ENCODE data around the gene ERICH6B.

The ERICH6B gene

DNA sequence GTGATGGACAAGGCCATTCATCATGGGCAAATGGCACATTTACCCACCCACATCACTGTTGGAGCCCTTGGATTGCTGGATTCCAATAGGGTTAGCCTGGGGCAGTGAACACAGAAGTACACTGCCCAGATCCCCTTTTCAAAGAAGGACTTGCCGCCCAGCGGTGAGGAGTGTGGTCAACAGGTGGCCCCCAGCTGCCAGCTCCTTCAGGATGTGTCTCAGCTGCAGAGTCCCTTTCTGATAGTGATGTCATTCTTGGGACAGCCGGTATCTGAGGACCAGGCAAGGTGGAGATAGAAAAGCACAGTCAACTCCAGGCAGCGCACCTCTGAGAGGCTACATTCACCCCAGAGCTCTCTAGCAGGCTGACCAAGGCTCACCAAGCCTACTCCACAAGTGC lies 16.9 kb downstream of the ERICH6B start:
- no peak for DNase-seq

DNA sequence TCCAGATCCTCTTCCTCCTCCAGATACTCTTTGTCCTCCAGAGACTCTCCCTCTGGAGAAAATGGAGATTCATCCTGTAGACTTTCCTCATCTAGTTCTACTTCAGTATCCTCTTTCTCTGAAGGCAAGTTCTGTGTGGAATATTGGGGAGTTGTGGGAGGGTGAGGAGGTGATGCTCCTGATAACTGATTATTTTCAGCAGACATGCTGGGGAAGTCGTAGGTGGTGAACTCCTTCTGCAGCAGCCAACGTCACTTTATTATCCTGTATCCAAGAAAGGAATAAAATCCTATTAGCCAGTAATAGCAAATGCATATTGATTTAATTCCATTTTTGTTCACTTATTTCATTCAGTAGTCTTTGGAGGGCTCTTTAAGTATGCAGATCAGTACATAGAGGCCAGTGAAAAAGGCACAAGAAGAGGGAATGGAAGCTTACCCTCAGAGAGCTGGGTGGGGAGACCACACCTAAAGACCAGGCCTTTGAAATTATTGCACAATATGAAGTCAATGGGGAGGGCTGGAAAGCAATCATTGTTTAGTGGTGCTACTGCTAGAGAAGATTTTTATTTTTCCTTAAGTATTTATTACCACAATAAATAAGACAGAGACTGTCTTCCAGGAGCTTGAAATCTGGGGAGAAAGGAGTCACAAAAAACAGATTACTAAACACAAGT lies 18.6 kb downstream of the ERICH6B start:
- DNase-seq = no peak

DNA sequence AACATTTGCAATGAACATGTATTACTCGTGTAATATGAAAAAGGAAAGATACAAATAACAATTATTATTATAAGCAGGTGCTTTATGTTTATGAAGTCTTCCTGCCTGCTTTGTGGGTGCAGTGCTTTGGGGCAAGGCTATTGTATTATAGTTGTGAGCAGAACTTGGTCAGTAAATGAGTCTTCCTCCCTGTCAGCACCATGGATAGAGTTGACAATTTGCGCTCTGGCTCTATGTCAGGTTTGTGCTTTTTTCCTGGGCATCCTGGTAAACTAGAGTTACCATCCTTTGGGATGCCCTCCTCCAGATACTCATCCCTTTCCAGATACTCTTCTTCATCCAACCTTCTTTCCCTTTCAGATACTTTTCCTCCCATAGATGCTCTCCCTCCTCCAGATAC lies 19.6 kb downstream of the ERICH6B start:
- DNase-seq = no peak

DNA sequence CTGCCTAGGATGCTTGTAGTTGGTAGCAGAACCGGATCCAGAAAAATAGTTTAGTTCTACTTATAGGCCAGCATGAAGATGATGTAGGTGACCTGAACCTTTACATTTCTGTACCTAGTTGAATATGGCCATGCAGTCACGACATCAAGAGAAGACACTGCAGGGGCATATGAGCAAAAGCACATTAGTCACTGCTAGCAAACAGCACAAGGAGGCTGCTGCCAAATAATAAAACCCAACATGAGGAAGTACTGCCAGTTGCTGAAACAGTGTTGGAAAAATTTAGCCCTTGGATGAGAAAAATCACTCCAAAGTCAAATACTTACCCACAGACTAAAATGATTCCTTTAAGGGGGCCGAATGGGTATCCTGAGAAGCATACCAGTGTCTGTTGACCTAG lies 20.8 kb downstream of the ERICH6B start:
- no peak for DNase-seq

DNA sequence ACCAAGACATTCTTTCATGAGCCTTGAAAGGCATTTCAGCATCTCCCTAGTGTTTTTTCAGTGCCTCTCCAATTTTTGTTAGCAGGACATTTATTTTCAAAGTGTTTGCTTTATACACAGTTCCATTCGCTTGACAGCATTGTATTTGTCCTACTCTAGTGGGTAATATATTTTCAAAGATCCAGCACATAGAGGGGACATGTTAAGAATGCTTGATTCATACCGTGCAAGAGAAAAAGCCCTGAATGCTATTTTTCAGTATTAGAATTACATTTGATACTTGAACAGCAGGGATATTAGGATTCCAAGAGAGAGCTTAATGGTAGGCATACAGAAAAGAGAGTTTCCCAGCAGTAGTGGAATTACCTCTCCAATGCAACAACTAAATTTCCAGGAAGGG lies 21.3 kb downstream of the ERICH6B start:
- DNase-seq = no peak

DNA sequence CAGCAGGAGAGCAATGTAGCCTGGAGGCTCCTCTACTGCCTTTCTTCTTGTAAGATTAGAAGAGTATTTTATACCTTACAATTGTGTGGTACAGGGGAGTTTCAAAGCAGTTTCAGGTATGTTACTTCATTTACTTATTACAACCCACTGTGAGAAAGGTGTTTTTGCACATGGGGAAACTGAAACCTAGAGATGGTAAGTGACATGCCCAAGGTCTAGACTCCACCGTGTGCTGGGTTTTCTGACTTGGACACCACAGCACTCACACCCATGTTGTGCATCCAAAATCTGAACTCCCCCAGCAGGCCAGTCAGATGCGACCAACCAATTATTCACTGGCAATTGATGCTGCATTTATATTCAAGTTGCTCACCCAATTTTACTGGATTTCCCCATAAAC lies 22.8 kb downstream of the ERICH6B start:
- DNase-seq = no peak

DNA sequence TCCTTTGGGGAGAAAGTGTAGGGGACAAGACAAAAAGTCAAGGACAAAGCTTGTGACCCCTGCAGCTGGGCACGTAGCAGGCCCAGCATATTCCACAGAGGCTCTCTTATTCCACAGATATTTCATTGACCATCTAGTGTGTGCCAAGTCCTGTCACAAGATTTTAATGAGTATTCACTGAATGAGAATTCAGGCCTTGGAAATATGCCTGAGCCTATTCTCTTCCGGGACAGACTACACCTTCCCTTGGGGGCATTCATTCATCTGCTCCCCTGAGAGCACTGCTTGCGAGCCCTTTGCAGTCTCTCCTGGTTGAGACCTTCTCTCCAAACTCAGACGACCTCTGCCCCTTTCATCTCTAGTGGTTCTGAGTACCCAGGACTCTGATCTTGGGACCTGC lies 25.5 kb downstream of the ERICH6B start:
- DNase-seq = no peak

- no peak for DNase-seq
Observed at GRCh38 chr13:45587897-45588296, 27.6 kb downstream of the ERICH6B start.

- no peak for DNase-seq
Observed at GRCh38 chr13:45584816-45585215, 30.7 kb downstream of the ERICH6B start.

- DNase-seq = no peak
Observed at GRCh38 chr13:45582408-45583076, 33.0 kb downstream of the ERICH6B start.

DNA sequence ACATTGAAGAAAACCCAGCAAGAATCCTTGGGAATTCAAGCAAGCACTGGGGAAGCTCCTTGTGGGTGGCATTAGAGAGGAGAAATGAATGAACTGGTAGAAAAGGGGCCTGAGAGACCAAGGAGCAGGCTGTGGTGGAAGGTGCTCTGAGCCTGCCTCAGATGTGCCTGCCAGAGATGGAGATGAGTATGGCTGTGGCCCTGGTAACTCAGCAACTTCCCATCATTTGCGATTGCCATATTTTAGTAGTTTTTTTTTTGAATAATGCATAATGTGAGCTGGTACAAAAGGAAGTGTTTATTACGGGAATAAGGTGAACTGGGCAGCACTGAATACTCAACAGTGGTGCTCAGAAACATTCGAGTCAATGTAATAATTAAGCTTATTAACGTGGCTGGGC lies 39.1 kb downstream of the ERICH6B start:
- no peak for DNase-seq

DNA sequence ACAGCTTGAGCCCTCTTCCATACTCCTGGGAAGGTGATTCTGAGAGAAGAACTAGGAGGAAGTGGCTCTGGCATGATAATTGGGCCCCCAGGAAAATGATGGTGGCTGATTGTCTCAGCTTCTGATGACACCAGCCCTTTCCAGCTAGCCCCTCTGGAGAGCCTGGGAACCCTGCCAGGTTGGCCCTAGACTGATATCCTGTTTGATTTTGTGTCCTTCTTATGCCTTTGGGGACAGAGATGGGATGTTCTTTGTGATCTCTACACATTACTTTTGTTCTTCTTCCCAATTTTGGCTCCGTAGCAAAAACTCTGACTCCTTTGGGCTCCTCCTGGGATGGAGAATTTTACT lies 39.7 kb downstream of the ERICH6B start:
- DNase-seq = peak; percentile 24

DNA sequence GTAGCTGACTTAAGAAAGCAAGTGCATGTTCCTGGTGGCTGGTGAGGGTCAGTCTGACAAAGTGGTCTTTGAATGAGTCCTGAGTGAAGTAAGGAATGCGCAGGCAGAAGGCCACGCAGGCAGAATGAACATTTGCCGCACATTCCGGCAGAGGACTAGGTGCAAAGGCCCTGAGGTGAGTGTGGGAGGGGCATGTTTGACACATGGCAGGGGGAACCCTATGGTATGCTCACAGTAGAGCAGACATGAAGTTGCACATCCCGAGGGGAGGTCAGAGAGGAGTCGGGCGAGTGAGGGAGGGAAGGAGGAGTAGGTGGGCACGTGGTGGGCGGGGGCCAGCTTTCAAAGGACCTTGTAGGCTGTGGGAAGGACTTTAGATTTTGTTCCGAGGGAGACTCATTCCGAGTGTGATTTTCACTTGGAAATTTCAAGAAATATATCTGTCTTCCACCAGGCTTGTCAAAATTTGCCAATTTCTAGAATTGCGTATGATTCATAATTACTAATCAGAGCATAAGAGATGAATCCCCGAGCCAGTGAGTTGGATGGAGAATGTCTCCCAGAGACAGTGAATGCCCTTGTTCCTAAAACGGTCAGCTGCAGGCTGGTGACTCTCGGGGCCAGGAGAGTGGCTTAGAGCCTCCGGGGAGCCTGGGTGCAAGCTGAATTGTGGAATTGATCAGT lies 40.3 kb downstream of the ERICH6B start:
- DNase-seq = no peak

DNA sequence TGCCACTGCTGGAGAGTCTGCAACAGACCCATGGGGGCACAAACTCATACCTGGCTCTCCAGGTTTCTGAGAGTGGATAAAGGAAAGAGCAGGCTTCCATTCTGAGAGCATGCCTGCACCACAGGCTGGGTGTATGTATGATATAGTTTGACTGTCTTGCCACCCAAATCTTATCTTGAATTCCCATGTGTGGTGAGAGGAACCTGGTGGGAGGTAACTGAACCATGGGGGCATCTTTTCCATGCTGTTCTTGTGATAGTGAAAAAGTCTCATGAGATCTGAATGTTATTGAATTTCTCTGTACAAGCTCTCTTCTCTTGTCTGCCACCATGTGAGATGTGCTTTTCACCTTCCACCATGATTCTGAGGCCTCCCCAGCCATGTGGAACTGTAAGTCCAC lies 50.2 kb downstream of the ERICH6B start:
- DNase-seq = no peak

DNA sequence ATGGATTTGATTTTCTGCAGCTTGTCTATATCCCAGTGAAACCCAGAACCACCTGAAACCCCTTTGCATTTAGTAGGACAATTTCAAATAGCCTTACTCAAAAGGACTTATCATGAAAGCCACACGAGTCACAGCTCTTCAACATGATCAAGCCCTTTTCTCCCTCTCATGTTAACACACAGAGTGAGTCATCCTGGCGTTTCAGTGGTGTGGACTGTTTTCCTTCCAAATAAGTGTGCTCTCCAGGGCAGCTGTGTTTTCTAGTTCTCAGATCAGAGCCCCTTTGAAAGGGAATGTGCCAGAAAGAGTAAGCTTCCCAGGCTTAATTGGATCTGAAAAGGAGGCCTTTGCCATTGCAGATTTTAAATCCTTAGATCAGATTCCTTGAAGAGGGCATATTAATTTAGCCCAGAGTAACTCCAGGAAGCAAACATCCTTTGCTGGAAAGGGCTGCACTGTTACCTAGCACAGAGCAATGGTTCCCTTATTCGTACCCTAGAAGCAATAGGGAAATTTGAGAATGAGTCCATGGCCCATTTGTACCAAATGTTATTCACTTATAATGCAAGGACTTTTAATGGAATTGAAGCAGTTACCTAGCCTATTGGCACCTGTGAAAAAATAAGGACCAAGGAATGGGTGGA lies 51.3 kb downstream of the ERICH6B start:
- DNase-seq = peak; percentile 57

- no peak for DNase-seq
Observed at GRCh38 chr13:45554604-45555109, 60.9 kb downstream of the ERICH6B start.

GRCh38 chr13:45548281-45548680 lies 67.3 kb downstream of the ERICH6B start:
- no peak for DNase-seq

- DNase-seq = no peak
Observed at GRCh38 chr13:45546410-45546765, 69.2 kb downstream of the ERICH6B start.

GRCh38 chr13:45545686-45546409 lies 69.7 kb downstream of the ERICH6B start:
- no peak for DNase-seq

DNA sequence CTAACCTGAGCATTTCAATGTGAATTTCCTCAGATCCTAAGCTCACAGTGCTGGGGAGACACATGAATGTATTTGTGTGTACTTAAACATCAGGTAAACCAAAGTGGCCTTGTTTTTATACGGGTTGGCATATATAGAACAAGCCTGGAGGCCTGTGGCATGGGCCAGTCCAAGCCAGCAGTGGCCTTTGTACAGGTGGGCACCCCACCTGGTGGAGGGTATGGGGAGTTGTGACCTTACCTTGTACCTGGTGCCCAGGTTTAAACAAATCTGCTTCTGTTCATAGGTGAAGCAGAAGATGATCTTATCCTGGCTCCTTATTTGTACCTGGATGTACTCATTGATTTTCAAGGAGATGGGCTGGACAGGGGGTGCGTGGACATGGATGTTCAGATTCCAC lies 71.0 kb downstream of the ERICH6B start:
- no peak for DNase-seq

GRCh38 chr13:45542878-45543277 lies 72.7 kb downstream of the ERICH6B start:
- DNase-seq = no peak

DNA sequence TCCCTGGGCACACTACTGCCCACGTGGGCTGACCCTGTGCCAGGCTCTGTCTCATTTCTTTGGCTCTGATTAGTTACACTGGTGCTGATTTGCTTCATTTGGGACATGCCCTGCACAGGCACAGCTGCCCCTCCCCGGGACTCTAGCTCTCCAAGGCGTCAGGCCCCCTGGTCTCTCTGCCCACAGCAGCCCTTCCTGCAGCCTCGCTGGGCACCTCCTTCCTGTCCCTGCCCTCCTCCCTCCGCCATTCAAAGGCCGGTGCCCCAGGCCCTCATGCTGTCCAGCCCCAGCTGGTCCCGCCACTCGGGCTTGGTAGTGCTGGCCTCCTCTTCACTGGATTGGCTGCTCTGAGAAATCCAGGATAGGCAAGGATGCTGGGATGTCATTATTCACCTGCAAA lies 73.1 kb downstream of the ERICH6B start:
- DNase-seq = no peak

- DNase-seq = no peak
Observed at GRCh38 chr13:45541806-45542205, 73.7 kb downstream of the ERICH6B start.

Measured in NCI-H2029 (cell line).